ENCODE measurements around the gene ST3GAL6. TPM values are rescaled to one million over a fixed set of nuclear protein-coding genes. Genes with fewer than 3 reads are reported as not detected.

The ST3GAL6 gene
- total RNA-seq, 6 experiments from 2014 or later = 17.8 to 69.6 (median 31.5) TPM

- WGBS (ENCODE audit: insufficient coverage, low coverage, low lambda C conversion rate, missing lambda C conversion rate) = 67% methylated on average over 1 of the region's 1 CpG
- H3K27ac ChIP-seq = no peak overlapping the region
- ATAC-seq = no peak
Measured at GRCh38 chr3:98745718-98746117, 17.4 kb upstream of the ST3GAL6 start.

DNA sequence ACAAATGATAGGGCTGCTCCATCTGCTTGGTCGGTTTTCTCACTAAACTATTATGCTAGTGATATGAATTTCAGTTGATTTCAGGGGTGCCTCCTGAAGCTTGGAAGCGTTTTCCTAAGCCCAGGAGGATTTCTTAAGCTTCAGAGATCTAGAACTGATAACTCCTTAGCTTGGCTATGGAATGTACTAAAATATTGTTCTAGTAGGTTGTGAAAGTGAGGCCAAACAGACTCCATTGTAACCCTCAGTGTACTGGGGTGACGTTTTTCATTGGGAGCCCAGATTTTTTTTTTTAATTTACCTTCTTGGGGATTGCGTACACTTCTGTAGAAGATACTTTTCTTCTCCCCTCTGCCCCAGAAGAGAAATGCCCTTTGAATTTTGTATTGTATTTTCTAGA lies 17.0 kb upstream of the ST3GAL6 start:
- H3K9me3 ChIP-seq = no peaks in the 10 kb centered on the region
- intact Hi-C loops (cut with DNase I) = no loop called here
- no peak for TF ChIP-seq CTCF (IDR thresholded peaks at IDR 0.05)
- TF ChIP-seq POLR2A (IDR thresholded peaks at IDR 0.05) = no peak
- WGBS (ENCODE audit: insufficient coverage, low coverage, low lambda C conversion rate, missing lambda C conversion rate) = 85% methylated on average over 4 of the region's 4 CpGs
- H3K4me3 ChIP-seq = no peak overlapping the region
- H3K36me3 ChIP-seq = no peaks in the 10 kb centered on the region
- DNase-seq (no peak), ATAC-seq (no peak)
- no peak overlapping the region for H3K27ac ChIP-seq
- peaks cover 0 to 22% (median 10%) of the 10 kb centered on the region in 4 donors for H3K4me1 ChIP-seq
- no peaks in the 10 kb centered on the region for H3K27me3 ChIP-seq

More at GRCh38 chr3:98745718-98746117, 17.4 kb upstream of the ST3GAL6 start:
- no peak for DNase-seq
- TF ChIP-seq CTCF (IDR thresholded peaks at IDR 0.05) (no peak), POLR2A (IDR thresholded peaks at IDR 0.05) (no peak)
- Histone ChIP-seq H3K9me3 (no peaks in the 10 kb centered on the region), H3K27me3 (no peaks in the 10 kb centered on the region), H3K36me3 (no peaks in the 10 kb centered on the region), H3K4me1 (peaks cover 0 to 18% (median 8%) of the 10 kb centered on the region in 4 donors), H3K4me3 (no peak overlapping the region)
- intact Hi-C loops (cut with DNase I) = no loop called here

- Histone ChIP-seq H3K4me3 (no peak overlapping the region), H3K36me3 (no peaks in the 10 kb centered on the region), H3K27ac (no peak overlapping the region), H3K4me1 (peaks cover 0 to 25% (median 11%) of the 10 kb centered on the region in 4 donors), H3K9me3 (no peaks in the 10 kb centered on the region), H3K27me3 (no peaks in the 10 kb centered on the region)
- no peak for TF ChIP-seq CTCF (IDR thresholded peaks at IDR 0.05)
- no peak for TF ChIP-seq POLR2A (IDR thresholded peaks at IDR 0.05)
- no peak for DNase-seq
- WGBS (ENCODE audit: insufficient coverage, low coverage, low lambda C conversion rate, missing lambda C conversion rate) = 78% methylated on average over 4 of the region's 4 CpGs
- ATAC-seq = no peak
- intact Hi-C loops (cut with DNase I) = no loop called here
Measured at GRCh38 chr3:98746882-98747281, 16.3 kb upstream of the ST3GAL6 start.

DNA sequence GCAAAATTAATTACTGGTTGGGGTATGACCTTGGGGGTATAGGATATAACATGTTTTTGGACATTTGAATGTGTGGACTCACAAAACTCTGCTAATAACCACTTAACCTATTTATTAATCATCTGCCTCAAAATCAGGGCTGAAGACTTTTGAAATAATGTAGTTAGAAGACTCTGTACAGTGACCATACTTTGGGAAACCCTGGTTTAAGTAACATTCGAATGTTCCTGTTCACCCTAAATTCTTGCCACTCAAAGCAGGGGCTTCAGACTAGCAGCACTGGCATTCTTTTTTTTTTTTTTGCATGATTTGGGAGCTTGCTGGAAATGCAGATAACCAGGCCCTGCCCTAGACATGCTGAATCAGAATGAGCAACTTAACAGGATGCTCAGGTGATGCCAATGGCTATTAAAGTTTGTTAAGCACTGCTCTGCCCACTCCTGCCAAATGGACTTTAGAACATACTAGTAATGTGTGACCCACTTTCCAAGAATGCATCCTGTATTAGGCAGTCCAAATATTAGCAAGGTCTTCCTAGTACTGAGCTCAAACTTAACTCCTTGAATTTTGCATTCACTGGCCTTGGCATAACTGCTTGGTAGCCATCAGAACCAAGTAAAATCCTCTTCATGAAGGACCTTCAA lies 12.7 kb upstream of the ST3GAL6 start:
- ATAC-seq (peak; percentile 98 to 99 (median 98)), DNase-seq (no peak)
- Histone ChIP-seq H3K4me3 (no peak overlapping the region), H3K27me3 (no peaks in the 10 kb centered on the region), H3K36me3 (no peaks in the 10 kb centered on the region), H3K27ac (peak overlapping the region in 2 of 3 donors; percentile 7 to 60), H3K9me3 (no peaks in the 10 kb centered on the region), H3K4me1 (peaks cover 0 to 15% (median 7%) of the 10 kb centered on the region in 4 donors)
- TF ChIP-seq CTCF (IDR thresholded peaks at IDR 0.05) = no peak
- peak; percentile 9 for TF ChIP-seq POLR2A (IDR thresholded peaks at IDR 0.05)
- intact Hi-C loops (cut with DNase I) = no loop called here
- WGBS (ENCODE audit: insufficient coverage, low coverage, low lambda C conversion rate, missing lambda C conversion rate) = 60% methylated on average over 1 of the region's 1 CpG
